H54 (cell line): ENCODE data around the gene DDX10.
"Not testable (repeated sequence)": the region's sequence is repeated elsewhere in the genome, so short reads cannot be mapped to it uniquely, and the experiment has no call there.

ENCODE experiments used
- DNase-seq: peaks from one replicate; pipeline ENCODE4 v3.0.0; 2011; ENCODE audit warnings: low spot score, mixed read lengths; ENCODE audit not compliant: insufficient read length
- FAIRE-seq: peaks from 3 replicates; lab custom pipeline; 2011; peaks lifted over from hg19 to GRCh38; lab: Jason Lieb, UNC
- POLR2A ChIP-seq: IDR thresholded peaks from 2 replicates; pipeline ENCODE4 v1.6.1; 2011; ENCODE audit warnings: low read depth, mild to moderate bottlenecking, low read length

The DDX10 gene

GRCh38 chr11:108757630-108758029 is 92.8 kb downstream of the DDX10 start:
- no peak for DNase-seq
- TF ChIP-seq POLR2A, result no peak
- no peak for FAIRE-seq

DNA sequence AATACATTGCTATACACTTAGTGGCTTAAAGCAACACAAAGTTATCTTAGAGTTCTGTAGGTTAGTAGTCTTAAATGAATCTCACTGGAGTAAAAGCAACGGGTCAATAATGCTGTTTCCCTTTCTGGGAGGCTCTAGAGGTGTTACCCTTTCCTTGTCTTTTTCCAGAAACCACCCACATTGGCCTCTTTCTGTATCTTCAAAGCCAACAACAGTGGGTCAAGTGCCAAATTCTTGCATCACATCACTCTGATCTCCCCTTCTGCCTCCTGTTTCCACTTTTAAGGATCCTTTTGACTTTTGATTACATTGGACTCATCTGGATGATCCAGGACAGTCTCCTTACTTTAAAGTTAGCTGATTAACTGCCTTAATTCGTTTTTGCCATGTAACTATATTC is 93.6 kb downstream of the DDX10 start:
- DNase-seq, result no peak

DNA sequence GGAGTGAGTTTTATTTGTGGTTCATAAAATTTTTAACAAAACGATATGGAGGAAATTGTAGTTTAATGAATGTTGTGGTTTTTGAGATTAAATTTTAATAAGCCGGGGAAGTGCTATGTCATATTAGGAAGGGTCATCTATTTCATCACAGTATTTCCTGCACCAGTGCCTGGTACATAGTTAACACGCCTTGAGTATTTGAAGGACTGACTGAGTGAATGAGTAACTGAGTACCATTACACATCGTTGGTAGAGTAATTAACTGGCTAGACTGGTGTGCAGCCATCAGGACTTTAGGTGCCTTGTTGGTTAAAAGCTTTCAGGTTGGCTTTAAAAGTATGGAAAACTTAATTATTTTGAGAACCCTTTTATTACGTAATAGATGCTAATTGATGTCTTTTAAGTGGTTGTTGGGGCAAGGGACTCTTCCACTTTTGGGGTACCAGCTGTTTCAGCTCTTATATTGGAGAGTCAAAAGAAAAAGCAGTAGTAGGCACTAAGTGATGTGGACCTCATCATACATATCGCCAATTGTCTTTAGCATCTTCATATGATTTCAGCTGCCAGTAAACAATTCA is 101.8 kb downstream of the DDX10 start:
- FAIRE-seq (no peak), DNase-seq (no peak)
- no peak for TF ChIP-seq POLR2A

More for the DNA sequence above, 93.6 kb downstream of the DDX10 start:
- TF ChIP-seq POLR2A, result no peak
- FAIRE-seq, result no peak

DNA sequence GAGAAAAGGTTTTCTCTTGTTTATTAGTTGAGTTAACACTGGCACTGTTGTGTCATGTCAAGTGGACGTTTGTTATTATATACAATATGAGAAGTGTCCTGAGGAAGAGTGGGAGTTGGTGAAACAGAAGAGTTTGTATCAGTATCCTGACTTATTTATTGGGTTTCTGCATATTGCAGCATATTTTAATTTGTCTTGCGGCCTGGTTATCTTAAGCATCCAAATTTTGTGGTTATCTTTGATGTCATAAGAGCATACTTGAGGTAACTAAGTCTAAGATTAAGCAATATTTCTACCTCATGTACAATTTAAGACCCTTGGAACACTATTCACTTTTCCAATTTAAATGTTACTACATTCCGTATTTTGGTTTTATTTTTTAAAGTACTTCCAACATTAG is 103.5 kb downstream of the DDX10 start:
- no peak for FAIRE-seq
- DNase-seq, result no peak
- no peak for TF ChIP-seq POLR2A

DNA sequence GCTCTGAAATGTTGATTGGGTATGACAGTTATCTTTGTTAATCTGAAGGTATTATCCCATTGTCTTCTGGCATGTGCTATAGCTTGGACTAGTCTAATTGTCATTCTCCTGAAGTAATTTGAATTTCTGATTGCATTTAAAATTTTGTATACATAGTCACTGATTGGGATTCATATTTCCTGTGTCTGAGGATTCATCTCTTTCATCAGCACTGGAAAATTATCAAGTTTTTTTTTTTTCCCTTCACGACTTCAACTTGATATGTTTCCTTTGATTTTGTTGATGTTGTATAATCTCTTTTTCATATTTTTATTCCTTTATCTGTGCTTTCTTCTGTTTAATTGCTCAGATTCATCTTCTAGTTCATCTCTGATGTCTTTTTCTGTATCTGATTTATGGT is 104.1 kb downstream of the DDX10 start:
- no peak for TF ChIP-seq POLR2A
- no peak for FAIRE-seq
- no peak for DNase-seq

GRCh38 chr11:108774037-108774730 is 109.3 kb downstream of the DDX10 start:
- no peak for TF ChIP-seq POLR2A
- no peak for FAIRE-seq
- no peak for DNase-seq

GRCh38 chr11:108775324-108775723 is 110.5 kb downstream of the DDX10 start:
- no peak for TF ChIP-seq POLR2A
- FAIRE-seq (no peak), DNase-seq (no peak)

DNA sequence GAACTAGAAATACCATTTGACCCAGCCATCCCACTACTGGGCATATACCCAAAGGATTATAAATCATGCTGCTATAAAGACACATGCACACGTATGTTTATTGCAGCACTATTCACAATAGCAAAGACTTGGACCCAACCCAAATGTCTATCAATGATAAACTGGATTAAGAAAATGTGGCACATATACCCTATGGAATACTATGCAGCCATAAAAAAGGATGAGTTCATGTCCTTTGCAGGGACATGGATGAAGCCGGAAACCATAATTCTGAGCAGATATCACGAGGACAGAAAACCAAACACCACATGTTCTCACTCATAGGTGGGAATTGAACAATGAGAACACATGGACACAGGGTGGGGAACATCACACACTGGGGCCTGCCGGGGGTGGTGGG is 114.3 kb downstream of the DDX10 start:
- not testable (repeated sequence) for FAIRE-seq, DNase-seq

DNA sequence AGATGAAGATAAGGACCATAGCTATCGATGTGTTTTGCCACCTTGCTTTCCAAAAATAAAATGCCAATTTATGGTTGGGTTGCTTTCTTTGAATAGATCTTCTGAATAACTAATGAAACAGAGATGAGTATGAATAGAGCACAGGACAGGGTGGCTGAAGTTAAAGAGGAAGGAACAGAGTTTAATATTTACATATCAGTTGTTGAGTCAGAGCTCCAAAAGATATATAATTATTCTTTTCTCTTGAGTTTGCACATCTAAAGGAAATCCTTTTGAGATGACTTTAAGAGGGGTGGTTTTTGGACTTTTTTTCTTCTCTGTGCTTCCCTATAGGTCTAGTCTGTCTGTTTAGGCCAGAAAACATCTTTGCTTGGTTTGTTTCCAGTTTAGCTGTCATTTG is 115.2 kb downstream of the DDX10 start:
- TF ChIP-seq POLR2A, result no peak
- DNase-seq, result no peak
- FAIRE-seq, result no peak

- TF ChIP-seq POLR2A, result no peak
- no peak for DNase-seq
These were observed 117.1 kb downstream of the DDX10 start for GRCh38 chr11:108781946-108782345.

GRCh38 chr11:108786281-108786990 is 121.6 kb downstream of the DDX10 start:
- no peak for DNase-seq
- no peak for TF ChIP-seq POLR2A
- no peak for FAIRE-seq

More at GRCh38 chr11:108781946-108782345, 117.1 kb downstream of the DDX10 start:
- FAIRE-seq, result no peak

- no peak for TF ChIP-seq POLR2A
- DNase-seq (no peak), FAIRE-seq (no peak)
These were observed 122.2 kb downstream of the DDX10 start for GRCh38 chr11:108787105-108787504.

DNA sequence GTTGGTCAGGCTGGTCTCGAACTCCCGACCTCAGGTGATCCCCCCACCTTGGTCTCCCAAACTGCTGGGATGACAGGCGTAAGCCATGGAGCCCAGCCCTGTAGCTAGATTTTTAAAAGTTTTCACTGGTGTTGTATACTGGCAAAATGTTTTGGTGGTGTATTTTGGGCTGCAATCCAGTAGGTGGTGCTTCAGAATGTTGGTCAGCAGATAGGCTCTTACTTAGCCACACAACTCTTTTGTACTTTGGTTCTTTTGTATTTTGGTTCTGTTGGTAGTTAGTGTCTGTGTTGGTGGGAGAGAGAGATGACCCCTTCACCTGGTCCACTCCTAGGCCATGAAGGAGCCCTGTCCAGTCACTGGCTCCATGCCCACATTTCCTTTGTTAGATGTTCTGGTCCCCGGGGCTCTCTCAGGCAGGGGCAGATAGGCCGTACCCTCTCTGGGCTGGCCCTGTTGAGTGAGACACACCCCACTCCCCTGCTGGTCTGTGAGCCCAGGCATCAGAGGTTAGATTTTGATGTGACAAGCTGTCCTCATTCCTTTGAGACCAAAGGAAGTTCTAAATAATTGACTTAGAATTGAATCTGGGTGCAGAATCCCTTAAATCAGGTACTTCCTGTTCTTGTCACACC is 123.8 kb downstream of the DDX10 start:
- DNase-seq (peak; percentile 1), FAIRE-seq (no peak)
- no peak for TF ChIP-seq POLR2A
